ENCODE data around the gene ACSF3.

Gene ACSF3

DNA sequence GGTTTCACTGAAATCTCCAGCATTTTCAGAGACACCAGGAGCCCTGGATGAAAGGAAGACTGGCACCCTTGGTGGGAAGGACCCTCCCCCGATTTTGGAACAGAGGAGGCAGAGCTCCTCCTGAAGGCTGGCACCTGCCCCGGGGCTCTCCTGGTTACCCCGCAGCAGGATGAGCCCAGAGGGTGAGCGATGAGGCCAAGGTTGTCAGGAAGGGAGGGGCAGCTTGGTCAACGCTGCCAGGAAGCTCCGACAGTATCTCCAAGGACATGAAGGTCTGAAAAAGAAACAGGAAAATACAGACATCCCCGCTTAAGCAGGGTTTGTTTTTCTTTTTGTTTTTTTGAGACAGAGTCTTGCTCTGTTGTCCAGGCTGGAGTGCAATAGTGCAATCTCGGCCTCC lies 15.5 kb upstream of the ACSF3 start:
- no peaks in the 10 kb centered on the region for H3K36me3 ChIP-seq (ENCODE audit: control insufficient read depth, insufficient read depth, low read length)
- no peaks in the 10 kb centered on the region for H3K27me3 ChIP-seq (replicated peaks; ENCODE audit: control insufficient read depth, insufficient read depth, low read length)
- no peak overlapping the region for H3K4me3 ChIP-seq (replicated peaks; ENCODE audit: low read depth, low read length)
- no peak for DNase-seq (ENCODE audit: extremely low read depth, insufficient read length)
- no peak for TF ChIP-seq CTCF (IDR thresholded peaks at IDR 0.05; ENCODE audit: insufficient read depth, low read length, poor library complexity, severe bottlenecking)

DNA sequence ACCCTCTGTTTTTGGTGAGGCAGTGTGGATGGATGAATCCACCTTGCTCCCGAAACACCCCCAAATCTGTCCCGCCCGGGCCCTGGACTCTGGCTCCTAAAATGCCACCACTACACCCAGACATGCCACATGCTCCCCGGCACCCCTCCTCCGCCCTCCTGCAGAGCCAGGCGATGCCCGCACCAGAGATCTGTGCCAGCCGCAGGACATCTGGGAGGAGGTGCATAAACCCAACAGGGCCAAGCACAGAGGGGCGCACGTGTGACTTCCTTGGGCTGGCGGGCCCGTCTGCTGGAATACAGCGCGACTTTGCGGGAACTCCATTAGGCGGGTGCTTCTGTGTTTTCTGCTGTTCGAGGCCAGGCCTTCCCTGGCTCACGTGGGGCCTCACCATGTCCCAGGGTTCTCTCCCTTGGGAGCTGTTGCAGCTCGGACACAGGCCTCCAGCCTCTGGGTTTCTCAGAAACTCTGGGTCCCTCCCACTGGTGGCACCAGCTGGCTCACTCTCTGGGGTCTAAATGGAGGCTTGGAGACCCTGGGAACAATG lies 14.1 kb upstream of the ACSF3 start:
- H3K36me3 ChIP-seq (ENCODE audit: control insufficient read depth, insufficient read depth, low read length), result no peaks in the 10 kb centered on the region
- no peak for DNase-seq (ENCODE audit: extremely low read depth, insufficient read length)
- H3K27me3 ChIP-seq (replicated peaks; ENCODE audit: control insufficient read depth, insufficient read depth, low read length), result no peaks in the 10 kb centered on the region
- no peak overlapping the region for H3K4me3 ChIP-seq (replicated peaks; ENCODE audit: low read depth, low read length)
- TF ChIP-seq CTCF (IDR thresholded peaks at IDR 0.05; ENCODE audit: insufficient read depth, low read length, poor library complexity, severe bottlenecking), result no peak

GRCh38 chr16:89080196-89080853 lies 13.3 kb upstream of the ACSF3 start:
- TF ChIP-seq CTCF (IDR thresholded peaks at IDR 0.05; ENCODE audit: insufficient read depth, low read length, poor library complexity, severe bottlenecking), result no peak
- Histone ChIP-seq H3K27me3 (replicated peaks; ENCODE audit: control insufficient read depth, insufficient read depth, low read length) (no peaks in the 10 kb centered on the region), H3K36me3 (ENCODE audit: control insufficient read depth, insufficient read depth, low read length) (no peaks in the 10 kb centered on the region), H3K4me3 (replicated peaks; ENCODE audit: low read depth, low read length) (no peak overlapping the region)
- no peak for DNase-seq (ENCODE audit: extremely low read depth, insufficient read length)

GRCh38 chr16:89081556-89081955 lies 12.1 kb upstream of the ACSF3 start:
- Histone ChIP-seq H3K36me3 (ENCODE audit: control insufficient read depth, insufficient read depth, low read length) (no peaks in the 10 kb centered on the region), H3K27me3 (replicated peaks; ENCODE audit: control insufficient read depth, insufficient read depth, low read length) (no peaks in the 10 kb centered on the region), H3K4me3 (replicated peaks; ENCODE audit: low read depth, low read length) (no peak overlapping the region)
- DNase-seq (ENCODE audit: extremely low read depth, insufficient read length), result no peak
- TF ChIP-seq CTCF (IDR thresholded peaks at IDR 0.05; ENCODE audit: insufficient read depth, low read length, poor library complexity, severe bottlenecking), result no peak

- Histone ChIP-seq H3K27me3 (replicated peaks; ENCODE audit: control insufficient read depth, insufficient read depth, low read length) (no peaks in the 10 kb centered on the region), H3K36me3 (ENCODE audit: control insufficient read depth, insufficient read depth, low read length) (no peaks in the 10 kb centered on the region), H3K4me3 (replicated peaks; ENCODE audit: low read depth, low read length) (no peak overlapping the region)
- DNase-seq (ENCODE audit: extremely low read depth, insufficient read length), result no peak
- TF ChIP-seq CTCF (IDR thresholded peaks at IDR 0.05; ENCODE audit: insufficient read depth, low read length, poor library complexity, severe bottlenecking), result no peak
Measured at GRCh38 chr16:89084411-89084810, 9.2 kb upstream of the ACSF3 start.
